ENCODE measurements around the gene C11orf42. TPM values are rescaled to one million over a fixed set of nuclear protein-coding genes. Genes with fewer than 3 reads are reported as not detected.

The C11orf42 gene
- polyA plus RNA-seq (ENCODE audit: insufficient read length in 4 of 4), result 1 to 10 TPM in 2 of 4 donors, under 1 TPM in 2; 0.66 to 2.6 (median 1.5) TPM

GRCh38 chr11:6205366-6205765, at the start of gene C11orf42:
TSS of gene C11orf42 (plus strand) at chr11:6205557. CDS start at chr11:6205616, 59 bp downstream.
- no peak for DNase-seq (ENCODE audit: low read depth in 4 of 4, low spot score in 2 of 4)

- no peak for DNase-seq (ENCODE audit: low read depth in 4 of 4, low spot score in 2 of 4)
These were observed 48.6 kb upstream of the C11orf42 start for GRCh38 chr11:6156628-6157359.

- DNase-seq (ENCODE audit: low read depth in 4 of 4, low spot score in 2 of 4), result no peak
These were observed 35.1 kb upstream of the C11orf42 start, which contains the start of gene OR52B2 for GRCh38 chr11:6170226-6170625. TSS of gene OR52B2 (minus strand) at chr11:6170326. CDS start at chr11:6170326, 0 bp downstream.

- no peak for DNase-seq (ENCODE audit: low read depth in 4 of 4, low spot score in 2 of 4)
These were observed 29.9 kb upstream of the C11orf42 start for GRCh38 chr11:6175440-6175839.

- no peak for DNase-seq (ENCODE audit: low read depth in 4 of 4, low spot score in 2 of 4)
These were observed 13.6 kb upstream of the C11orf42 start for GRCh38 chr11:6191742-6192141.

GRCh38 chr11:6194065-6194581, 11.2 kb upstream of the C11orf42 start:
- no peak for DNase-seq (ENCODE audit: low read depth in 4 of 4, low spot score in 2 of 4)

GRCh38 chr11:6196396-6196795, 9.0 kb upstream of the C11orf42 start:
- no peak for DNase-seq (ENCODE audit: low read depth in 4 of 4, low spot score in 2 of 4)

GRCh38 chr11:6197466-6198200, 7.7 kb upstream of the C11orf42 start:
- no peak for DNase-seq (ENCODE audit: low read depth in 4 of 4, low spot score in 2 of 4)

- DNase-seq (ENCODE audit: low read depth in 4 of 4, low spot score in 2 of 4), result no peak
These were observed 6.1 kb upstream of the C11orf42 start, which contains the start of gene OR52W1 for GRCh38 chr11:6199174-6199810. TSS of gene OR52W1 (plus strand) at chr11:6199224. CDS start at chr11:6199224, 0 bp downstream.

- DNase-seq (ENCODE audit: low read depth in 4 of 4, low spot score in 2 of 4), result no peak
These were observed 4.4 kb upstream of the C11orf42 start for GRCh38 chr11:6200975-6201374.

- DNase-seq (ENCODE audit: low read depth in 4 of 4, low spot score in 2 of 4), result no peak
These were observed 3.9 kb upstream of the C11orf42 start for GRCh38 chr11:6201481-6201880.

- DNase-seq (ENCODE audit: low read depth in 4 of 4, low spot score in 2 of 4), result no peak
These were observed 3.3 kb upstream of the C11orf42 start for GRCh38 chr11:6202041-6202440.

- no peak for DNase-seq (ENCODE audit: low read depth in 4 of 4, low spot score in 2 of 4)
These were observed 2.0 kb upstream of the C11orf42 start for GRCh38 chr11:6203327-6203726.

- DNase-seq (ENCODE audit: low read depth in 4 of 4, low spot score in 2 of 4), result no peak
These were observed 651 bp upstream of the C11orf42 start for GRCh38 chr11:6204706-6205105.

GRCh38 chr11:6206456-6207180, 1.3 kb downstream of the C11orf42 start:
- DNase-seq (ENCODE audit: low read depth in 4 of 4, low spot score in 2 of 4), result no peak

- no peak for DNase-seq (ENCODE audit: low read depth in 4 of 4, low spot score in 2 of 4)
These were observed 4.4 kb downstream of the C11orf42 start for GRCh38 chr11:6209801-6210200.

- DNase-seq (ENCODE audit: low read depth in 4 of 4, low spot score in 2 of 4), result no peak
These were observed 5.1 kb downstream of the C11orf42 start for GRCh38 chr11:6210274-6210955.

GRCh38 chr11:6214530-6214929, 9.2 kb downstream of the C11orf42 start:
- DNase-seq (ENCODE audit: low read depth in 4 of 4, low spot score in 2 of 4), result no peak

- DNase-seq (ENCODE audit: low read depth in 4 of 4, low spot score in 2 of 4), result no peak
These were observed 11.1 kb downstream of the C11orf42 start for GRCh38 chr11:6216501-6216900.

- no peak for DNase-seq (ENCODE audit: low read depth in 4 of 4, low spot score in 2 of 4)
These were observed 12.4 kb downstream of the C11orf42 start for GRCh38 chr11:6217722-6218121.

All from left renal cortex interstitium (tissue), 4 donors.